ENCODE data around the gene RAB3A.

DNA sequence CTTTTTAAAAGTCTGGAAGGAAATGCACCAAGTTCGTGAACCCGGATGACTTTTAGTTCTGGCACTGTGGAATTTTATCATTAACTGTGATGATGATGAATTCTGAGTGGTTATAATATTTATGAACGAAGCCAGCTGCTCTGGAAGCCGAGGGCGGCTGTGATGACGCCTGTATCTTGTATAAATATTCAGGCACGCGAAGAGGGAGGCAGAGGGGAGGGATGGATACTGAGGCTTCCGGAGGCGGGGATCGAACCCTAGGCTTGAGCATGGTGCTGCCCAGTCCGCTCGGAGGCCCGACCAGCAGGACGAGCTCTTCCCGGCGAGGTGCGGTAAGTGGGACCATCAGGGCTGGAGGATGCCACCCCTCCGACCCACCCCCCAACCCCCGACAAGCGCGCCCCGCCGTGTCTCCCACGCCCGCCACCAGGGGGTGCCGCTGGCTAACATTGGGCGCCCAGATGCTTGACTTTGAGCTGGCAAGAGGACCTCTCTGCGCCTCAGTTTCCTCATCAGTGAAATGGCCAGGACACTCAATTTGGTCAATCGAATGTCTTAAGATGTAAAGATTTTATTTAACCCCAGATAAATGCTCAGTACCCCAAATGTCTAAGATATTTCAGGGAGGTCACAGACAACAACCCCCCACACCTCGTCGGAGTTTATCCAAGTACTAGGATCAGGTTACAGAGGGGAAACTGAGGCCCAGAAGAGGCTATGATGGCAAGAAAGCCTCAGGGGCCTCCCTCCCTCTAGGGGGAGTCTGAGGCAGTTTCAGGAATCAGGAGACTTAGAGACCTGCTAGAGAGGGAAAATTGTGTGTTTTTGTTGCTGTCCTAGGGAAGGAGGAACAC is 4.5 kb upstream of the RAB3A start:
- TF ChIP-seq ZNF426 (tag by site-specific recombination; IDR thresholded peaks at IDR 0.05) (no peak), ZNF391 (tag by site-specific recombination; IDR thresholded peaks at IDR 0.05; ENCODE audit: borderline replicate concordance, low read depth) (no peak), TRIM28 (IDR thresholded peaks at IDR 0.05; ENCODE audit: borderline replicate concordance, low read length) (no peak), ZNF132 (tag by site-specific recombination; IDR thresholded peaks at IDR 0.05; ENCODE audit: borderline replicate concordance) (no peak), ZNF549 (tag by site-specific recombination; IDR thresholded peaks at IDR 0.05) (no peak), ZSCAN16 (tag by site-specific recombination; IDR thresholded peaks at IDR 0.05) (no peak), ZNF660 (tag by site-specific recombination; IDR thresholded peaks at IDR 0.05) (no peak), PRDM1 (tag by site-specific recombination; IDR thresholded peaks at IDR 0.05) (no peak)
- TF ChIP-seq, protein P1, sequence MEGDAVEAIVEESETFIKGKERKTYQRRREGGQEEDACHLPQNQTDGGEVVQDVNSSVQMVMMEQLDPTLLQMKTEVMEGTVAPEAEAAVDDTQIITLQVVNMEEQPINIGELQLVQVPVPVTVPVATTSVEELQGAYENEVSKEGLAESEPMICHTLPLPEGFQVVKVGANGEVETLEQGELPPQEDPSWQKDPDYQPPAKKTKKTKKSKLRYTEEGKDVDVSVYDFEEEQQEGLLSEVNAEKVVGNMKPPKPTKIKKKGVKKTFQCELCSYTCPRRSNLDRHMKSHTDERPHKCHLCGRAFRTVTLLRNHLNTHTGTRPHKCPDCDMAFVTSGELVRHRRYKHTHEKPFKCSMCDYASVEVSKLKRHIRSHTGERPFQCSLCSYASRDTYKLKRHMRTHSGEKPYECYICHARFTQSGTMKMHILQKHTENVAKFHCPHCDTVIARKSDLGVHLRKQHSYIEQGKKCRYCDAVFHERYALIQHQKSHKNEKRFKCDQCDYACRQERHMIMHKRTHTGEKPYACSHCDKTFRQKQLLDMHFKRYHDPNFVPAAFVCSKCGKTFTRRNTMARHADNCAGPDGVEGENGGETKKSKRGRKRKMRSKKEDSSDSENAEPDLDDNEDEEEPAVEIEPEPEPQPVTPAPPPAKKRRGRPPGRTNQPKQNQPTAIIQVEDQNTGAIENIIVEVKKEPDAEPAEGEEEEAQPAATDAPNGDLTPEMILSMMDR (tag by site-specific recombination; IDR thresholded peaks at IDR 0.05), result no peak; the same call in 1 of the 2 replicates
- TF ChIP-seq, protein P2, sequence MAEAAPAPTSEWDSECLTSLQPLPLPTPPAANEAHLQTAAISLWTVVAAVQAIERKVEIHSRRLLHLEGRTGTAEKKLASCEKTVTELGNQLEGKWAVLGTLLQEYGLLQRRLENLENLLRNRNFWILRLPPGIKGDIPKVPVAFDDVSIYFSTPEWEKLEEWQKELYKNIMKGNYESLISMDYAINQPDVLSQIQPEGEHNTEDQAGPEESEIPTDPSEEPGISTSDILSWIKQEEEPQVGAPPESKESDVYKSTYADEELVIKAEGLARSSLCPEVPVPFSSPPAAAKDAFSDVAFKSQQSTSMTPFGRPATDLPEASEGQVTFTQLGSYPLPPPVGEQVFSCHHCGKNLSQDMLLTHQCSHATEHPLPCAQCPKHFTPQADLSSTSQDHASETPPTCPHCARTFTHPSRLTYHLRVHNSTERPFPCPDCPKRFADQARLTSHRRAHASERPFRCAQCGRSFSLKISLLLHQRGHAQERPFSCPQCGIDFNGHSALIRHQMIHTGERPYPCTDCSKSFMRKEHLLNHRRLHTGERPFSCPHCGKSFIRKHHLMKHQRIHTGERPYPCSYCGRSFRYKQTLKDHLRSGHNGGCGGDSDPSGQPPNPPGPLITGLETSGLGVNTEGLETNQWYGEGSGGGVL (tag by site-specific recombination; IDR thresholded peaks at IDR 0.05), result no peak

All from HEK293 (cell line).